ENCODE measurements around the gene DNAJC19. TPM values are rescaled to one million over a fixed set of nuclear protein-coding genes. Genes with fewer than 3 reads are reported as not detected.
"Not testable (repeated sequence)": the region's sequence is repeated elsewhere in the genome, so short reads cannot be mapped to it uniquely, and the experiment has no call there.

DNAJC19 gene
- 55.5 TPM for total RNA-seq

- DNase-seq, result peak; percentile 95
Observed at GRCh38 chr3:180989291-180990163, at the start of gene DNAJC19. TSS of gene DNAJC19 (minus strand) at chr3:180989736. CDS start at chr3:180989602, 134 bp downstream.

GRCh38 chr3:181030948-181031347 is 41.4 kb upstream of the DNAJC19 start:
- no peak for DNase-seq

- DNase-seq, result no peak
Observed at GRCh38 chr3:181025204-181025603, 35.7 kb upstream of the DNAJC19 start.

GRCh38 chr3:181017690-181018089 is 28.2 kb upstream of the DNAJC19 start:
- DNase-seq, result no peak

- no peak for DNase-seq
Observed at GRCh38 chr3:181009225-181009624, 19.7 kb upstream of the DNAJC19 start.

- no peak for DNase-seq
Observed at GRCh38 chr3:181008796-181009195, 19.3 kb upstream of the DNAJC19 start.

- no peak for DNase-seq
Observed at GRCh38 chr3:181007262-181007661, 17.7 kb upstream of the DNAJC19 start.

- no peak for DNase-seq
Observed at GRCh38 chr3:181006541-181006940, 17.0 kb upstream of the DNAJC19 start.

- DNase-seq, result not testable (repeated sequence)
Observed at GRCh38 chr3:181003469-181003868, 13.9 kb upstream of the DNAJC19 start.

- DNase-seq, result not testable (repeated sequence)
Observed at GRCh38 chr3:181002331-181002730, 12.8 kb upstream of the DNAJC19 start.

- no peak for DNase-seq
Observed at GRCh38 chr3:180996415-180996932, 6.9 kb upstream of the DNAJC19 start.

- DNase-seq, result no peak
Observed at GRCh38 chr3:180990505-180990904, 969 bp upstream of the DNAJC19 start.

- no peak for DNase-seq
Observed at GRCh38 chr3:180987344-180987743, 2.2 kb downstream of the DNAJC19 start.

GRCh38 chr3:180986366-180986765 is 3.2 kb downstream of the DNAJC19 start:
- not testable (repeated sequence) for DNase-seq

GRCh38 chr3:180983136-180983535 is 6.4 kb downstream of the DNAJC19 start:
- no peak for DNase-seq

- DNase-seq, result no peak
Observed at GRCh38 chr3:180981912-180982311, 7.6 kb downstream of the DNAJC19 start.

GRCh38 chr3:180980611-180981010 is 8.9 kb downstream of the DNAJC19 start:
- no peak for DNase-seq

GRCh38 chr3:180979961-180980360 is 9.6 kb downstream of the DNAJC19 start:
- DNase-seq, result no peak

GRCh38 chr3:180977498-180977897 is 12.0 kb downstream of the DNAJC19 start:
- DNase-seq, result no peak

- DNase-seq, result no peak
Observed at GRCh38 chr3:180974286-180974685, 15.2 kb downstream of the DNAJC19 start.

GRCh38 chr3:180973543-180973942 is 16.0 kb downstream of the DNAJC19 start:
- no peak for DNase-seq

- DNase-seq, result no peak
Observed at GRCh38 chr3:180970931-180971330, 18.6 kb downstream of the DNAJC19 start.

GRCh38 chr3:180962530-180962929 is 27.0 kb downstream of the DNAJC19 start:
- no peak for DNase-seq

GRCh38 chr3:180961552-180961951 is 28.0 kb downstream of the DNAJC19 start:
- DNase-seq, result no peak
